H1 (cell line): ENCODE measurements around the gene COL6A6. TPM values are rescaled to one million over a fixed set of nuclear protein-coding genes. Genes with fewer than 3 reads are reported as not detected.

Experiments
- CTCF ChIA-PET: fragments of 300-600 bp; sonication (Branson Sonifier 250); formaldehyde crosslinking; loops from one replicate; lab custom pipeline; 2021; ENCODE audit not compliant: partially characterized antibody; lab: Charles Lee
- POLR2A ChIA-PET: fragments of 300-600 bp; sonication (Branson Sonifier 250); formaldehyde crosslinking; loops from one replicate; lab custom pipeline; 2021; ENCODE audit warnings: inconsistent platforms; ENCODE audit not compliant: partially characterized antibody; lab: Charles Lee
- DNase-seq, 2 experiments: peaks; one replicate each; pipeline versions ENCODE4 v3.0.0 to v3.0.0-alpha.2; 2010 to 2022; ENCODE audit warnings: low spot score in 2 of 2, low read depth in 1 of 2, mixed read lengths in 1 of 2
- FAIRE-seq: peaks from 2 replicates; lab custom pipeline; 2011; peaks lifted over from hg19 to GRCh38; lab: Jason Lieb, UNC
- H2AFZ ChIP-seq: 2 replicates; pipeline ENCODE4 v1.8.1; 2012; ENCODE audit warnings: low read length, inconsistent platforms
- H2AK5ac ChIP-seq: 2 replicates; pipeline ENCODE4 v1.6.1; 2013; ENCODE audit warnings: low read depth, low read length
- H2BK120ac ChIP-seq: replicated peaks from 2 replicates; pipeline ENCODE3; 2013; ENCODE audit warnings: low read depth, low read length, inconsistent platforms
- H2BK12ac ChIP-seq: 2 replicates; pipeline ENCODE4 v1.6.1; 2013; ENCODE audit warnings: low read depth, low read length
- H2BK15ac ChIP-seq: 2 replicates; pipeline ENCODE4 v1.6.1; 2013; ENCODE audit warnings: low read length
- H2BK20ac ChIP-seq: 2 replicates; pipeline ENCODE4 v1.6.1; 2013; ENCODE audit warnings: low read length
- H2BK5ac ChIP-seq: 2 replicates; pipeline ENCODE4 v1.6.1; 2013; ENCODE audit warnings: low read depth, low read length
- H3K14ac ChIP-seq: 2 replicates; pipeline ENCODE4 v1.6.1; 2013; ENCODE audit warnings: inconsistent platforms; ENCODE audit not compliant: insufficient read length
- H3K18ac ChIP-seq: 2 replicates; pipeline ENCODE4 v1.6.1; 2013; ENCODE audit warnings: low read length; ENCODE audit errors: extremely low read depth
- H3K23ac ChIP-seq: 2 replicates; pipeline ENCODE4 v1.6.1; 2013; ENCODE audit warnings: inconsistent platforms; ENCODE audit not compliant: insufficient read length
- H3K23me2 ChIP-seq: 2 replicates; pipeline ENCODE4 v1.6.1; 2013; ENCODE audit warnings: low read depth, low read length
- H3K27ac ChIP-seq: 2 replicates; pipeline ENCODE4 v1.6.1; 2011; ENCODE audit warnings: low read depth, low read length, inconsistent platforms
- H3K27me3 ChIP-seq, 4 experiments: replicated peaks in 1 of 4; 1 replicate in 1 of 4; 2 replicates in 3 of 4; pipeline versions ENCODE4 v1.6.1 to v1.8.1; 2011 to 2013; ENCODE audit warnings: low read length in 3 of 4, mild to moderate bottlenecking in 3 of 4, inconsistent platforms in 2 of 4, mixed read lengths in 2 of 4, moderate library complexity in 1 of 4; ENCODE audit not compliant: control insufficient read depth in 3 of 4, insufficient read depth in 3 of 4; ENCODE audit errors: extremely low read depth in 1 of 4
- H3K36me3 ChIP-seq, 4 experiments: 2 replicates each; pipeline versions ENCODE4 v1.6.1 to v1.8.1; 2011 to 2013; ENCODE audit warnings: mild to moderate bottlenecking in 4 of 4, low read length in 3 of 4, moderate library complexity in 2 of 4, control low read depth in 1 of 4, inconsistent platforms in 1 of 4; ENCODE audit not compliant: insufficient read depth in 4 of 4, control insufficient read depth in 2 of 4
- H3K4ac ChIP-seq: replicated peaks from 2 replicates; pipeline ENCODE3; 2013; ENCODE audit warnings: low read length, low read depth, mixed read lengths, inconsistent platforms; ENCODE audit not compliant: insufficient read length
- H3K4me1 ChIP-seq, 4 experiments: replicated peaks in 1 of 4; 1 replicate in 1 of 4; 2 replicates in 3 of 4; pipeline versions ENCODE4 v1.6.1 to v1.8.1; 2011 to 2013; ENCODE audit warnings: low read length in 3 of 4, inconsistent platforms in 2 of 4, mixed read lengths in 1 of 4; ENCODE audit not compliant: insufficient read depth in 4 of 4, control insufficient read depth in 3 of 4
- H3K4me2 ChIP-seq, 2 experiments: 2 replicates each; pipeline versions ENCODE4 v1.6.1 to v1.8.1; 2011 to 2013; ENCODE audit warnings: low read depth in 2 of 2, low read length in 2 of 2, control low read depth in 1 of 2, inconsistent platforms in 1 of 2, mild to moderate bottlenecking in 1 of 2; ENCODE audit not compliant: insufficient read depth in 1 of 2
- H3K4me3 ChIP-seq, 4 experiments: fragments of 200-600, 300-600 bp in 1 of 4; sonication (generic), shearing (Covaris generic), sonication (Bioruptor Twin) in 1 of 4; 2 replicates each; pipeline versions ENCODE4 v1.5.1 to v1.8.1; 2011 to 2016; ENCODE audit warnings: low read length in 4 of 4, low read depth in 3 of 4, control low read depth in 2 of 4, inconsistent platforms in 2 of 4, mild to moderate bottlenecking in 2 of 4, mixed read lengths in 1 of 4, moderate library complexity in 1 of 4; ENCODE audit not compliant: insufficient read depth in 2 of 4; ENCODE audit errors: extremely low read depth in 1 of 4
- H3K56ac ChIP-seq: replicated peaks from 2 replicates; pipeline ENCODE3; 2013; ENCODE audit warnings: low read depth, mild to moderate bottlenecking, mixed read lengths, low read length, inconsistent platforms; ENCODE audit not compliant: insufficient read length
- H3K79me1 ChIP-seq: 2 replicates; pipeline ENCODE4 v1.6.1; 2013; ENCODE audit warnings: low read depth, low read length, control low read depth
- H3K79me2 ChIP-seq, 2 experiments: 2 replicates each; pipeline versions ENCODE4 v1.6.1 to v1.8.1; 2012 to 2013; ENCODE audit warnings: low read length in 2 of 2, mild to moderate bottlenecking in 2 of 2, inconsistent platforms in 1 of 2; ENCODE audit not compliant: insufficient read depth in 2 of 2, control insufficient read depth in 1 of 2
- H3K9ac ChIP-seq, 4 experiments: replicated peaks in 1 of 4; 1 replicate in 1 of 4; 2 replicates in 3 of 4; pipeline versions ENCODE4 v1.6.1 to v1.8.1; 2011 to 2013; ENCODE audit warnings: low read depth in 3 of 4, low read length in 3 of 4, control low read depth in 2 of 4, mild to moderate bottlenecking in 2 of 4, moderate library complexity in 2 of 4, inconsistent platforms in 1 of 4; ENCODE audit errors: extremely low read depth in 1 of 4
- H3K9me3 ChIP-seq, 2 experiments: 2 replicates each; pipeline versions ENCODE4 v1.6.1 to v1.8.1; 2012 to 2013; ENCODE audit warnings: mild to moderate bottlenecking in 2 of 2, moderate library complexity in 2 of 2, control low read depth in 1 of 2, inconsistent platforms in 1 of 2, low read depth in 1 of 2, low read length in 1 of 2, mixed read lengths in 1 of 2; ENCODE audit not compliant: insufficient read depth in 2 of 2
- H4K20me1 ChIP-seq, 2 experiments: replicated peaks in 1 of 2; 2 replicates each; pipeline versions ENCODE3 to v1.8.1; 2011 to 2013; ENCODE audit warnings: inconsistent platforms in 2 of 2, low read length in 2 of 2, mild to moderate bottlenecking in 1 of 2; ENCODE audit not compliant: insufficient read depth in 2 of 2, control insufficient read depth in 1 of 2
- H4K5ac ChIP-seq: 2 replicates; pipeline ENCODE4 v1.6.1; 2013; ENCODE audit warnings: low read length, low read depth, mixed read lengths, inconsistent platforms; ENCODE audit not compliant: insufficient read length
- H4K8ac ChIP-seq: 2 replicates; pipeline ENCODE4 v1.8.0; 2013; ENCODE audit warnings: mild to moderate bottlenecking, moderate library complexity, low read length, inconsistent platforms; ENCODE audit not compliant: insufficient read depth; ENCODE audit errors: extremely low read depth
- H4K91ac ChIP-seq: replicated peaks from 2 replicates; pipeline ENCODE3; 2013; ENCODE audit warnings: low read length, mixed read lengths, inconsistent platforms; ENCODE audit not compliant: insufficient read length
- BRCA1 ChIP-seq: IDR thresholded peaks from 2 replicates; pipeline ENCODE4 v1.6.1; 2012; ENCODE audit warnings: low read depth, low read length, improper control_type of control experiment
- CBX5 ChIP-seq: fragments of 300-800, 300-1000 bp; sonication (generic); IDR thresholded peaks from 2 replicates; pipeline ENCODE4 v1.7.1; 2016; ENCODE audit warnings: antibody characterized with exemption, low read length, low read depth
- CBX8 ChIP-seq: fragments of 300-800, 300-1000 bp; sonication (generic); IDR thresholded peaks from 2 replicates; pipeline ENCODE4 v1.7.1; 2016; ENCODE audit warnings: low read depth, low read length, borderline replicate concordance
- CTBP2 ChIP-seq: IDR thresholded peaks from 2 replicates; pipeline ENCODE4 v1.7.0; 2011; ENCODE audit warnings: borderline replicate concordance, mild to moderate bottlenecking, moderate library complexity, mixed read lengths, low read length; ENCODE audit not compliant: insufficient read depth, insufficient read length
- FOSL1 ChIP-seq: IDR thresholded peaks from 2 replicates; pipeline ENCODE4 v1.6.1; 2011; ENCODE audit warnings: mild to moderate bottlenecking, low read depth, low read length, moderate library complexity; ENCODE audit not compliant: insufficient read depth
- KDM1A ChIP-seq: fragments of 200-600, 300-600 bp; sonication (generic); IDR thresholded peaks from 2 replicates; pipeline ENCODE4 v1.7.1; 2016; ENCODE audit warnings: mild to moderate bottlenecking, low read length, borderline replicate concordance
- KDM5A ChIP-seq: fragments of 200-600 bp; IDR thresholded peaks from 2 replicates; pipeline ENCODE4 v1.7.1; 2012; ENCODE audit warnings: mild to moderate bottlenecking, low read length, inconsistent platforms, mixed read lengths
- NANOG ChIP-seq: IDR thresholded peaks from 2 replicates; pipeline ENCODE4 v1.6.1; 2011; ENCODE audit warnings: low read length, low read depth, mild to moderate bottlenecking, inconsistent platforms; ENCODE audit not compliant: insufficient read depth, poor library complexity, severe bottlenecking
- POLR2AphosphoS5 ChIP-seq: IDR thresholded peaks from 2 replicates; pipeline ENCODE4 v1.6.1; 2011; ENCODE audit warnings: low read depth, low read length
- RNF2 ChIP-seq: fragments of 200-900, 300-1000 bp; sonication (generic); IDR thresholded peaks from 2 replicates; pipeline ENCODE4 v1.7.1; 2016; ENCODE audit warnings: borderline replicate concordance, low read depth, mild to moderate bottlenecking, antibody characterized with exemption, low read length; ENCODE audit not compliant: poor library complexity, severe bottlenecking; ENCODE audit errors: missing control alignments
- SAP30 ChIP-seq: fragments of 300-600 bp; sonication (generic); IDR thresholded peaks from 2 replicates; pipeline ENCODE4 v1.7.1; 2012; ENCODE audit warnings: low read length, moderate library complexity, mild to moderate bottlenecking, inconsistent platforms; ENCODE audit not compliant: insufficient read depth, insufficient replicate concordance
- SP4 ChIP-seq: IDR thresholded peaks from 2 replicates; pipeline ENCODE4 v1.6.1; 2012; ENCODE audit warnings: low read length, inconsistent platforms
- WGBS, 2 experiments: shearing (Covaris generic) in 1 of 2; methylation state at CpG; one replicate each; pipeline versions ENCODE4 v1.1.6 to v1.1.7; 2013 to 2015; ENCODE audit warnings: low lambda C conversion rate in 2 of 2, mixed read lengths in 2 of 2, inconsistent platforms in 1 of 2, low coverage in 1 of 2, missing lambda C conversion rate in 1 of 2; ENCODE audit not compliant: insufficient replicate concordance in 2 of 2, insufficient coverage in 1 of 2, insufficient read length in 1 of 2; ENCODE audit errors: extremely low coverage in 1 of 2, missing lambda C conversion rate in 1 of 2; 5-methylcytosine and 5-hydroxymethylcytosine counted together
- polyA plus RNA-seq, 7 experiments: library from polyadenylated mRNA; depleted of rRNA in 3 of 7; stranded (reverse) in 5 of 7; unstranded in 2 of 7; fragments of >200 nt in 5 of 7; fragments of 200-250 nt in 2 of 7; gene quantifications; 1 replicate in 5 of 7; 2 replicates in 1 of 7; 4 replicates in 1 of 7; pipeline versions ENCODE4 v1.2.1 to v1.2.3, GENCODE V29; 2011 to 2013; ENCODE audit warnings: missing spikeins in 2 of 7, mixed read lengths in 2 of 7
- total RNA-seq: library from RNA; stranded (reverse); fragmentation: NEBNext Ultra II Directional; extraction: Animal tissue kit (Norgen Biotek cat#: 25700); gene quantifications from 2 replicates; pipeline ENCODE4 v1.2.1, GENCODE V29; 2021
- TF ChIP-seq, protein P1 (sequence below): IDR thresholded peaks from 2 replicates; pipeline ENCODE4 v1.6.1; 2012; ENCODE audit warnings: inconsistent platforms

The COL6A6 gene
- total and polyA plus RNA-seq, 2 of the 8 experiments (the other 6 are each of a cell fraction or from before 2014, with no cell fraction given) = 0.02 to 0.09 TPM

GRCh38 chr3:130468311-130468710 is 48.7 kb upstream of the COL6A6 start:
- no peak overlapping the region for H2AFZ ChIP-seq
- H3K27me3 ChIP-seq = no peaks in the 10 kb centered on the region
- H4K8ac ChIP-seq = no peak overlapping the region
- H3K23me2 ChIP-seq = no peaks in the 10 kb centered on the region
- FAIRE-seq (no peak), DNase-seq (no peak)
- no peak overlapping the region for H3K4me2 ChIP-seq
- no peak overlapping the region for H4K91ac ChIP-seq
- no peak overlapping the region for H3K14ac ChIP-seq
- TF ChIP-seq NANOG (no peak), RNF2 (no peak), KDM5A (no peak), FOSL1 (no peak), BRCA1 (no peak), CBX8 (no peak), KDM1A (no peak), SAP30 (no peak), POLR2AphosphoS5 (no peak), CBX5 (no peak), SP4 (no peak), CTBP2 (no peak)
- TF ChIP-seq, protein P1, sequence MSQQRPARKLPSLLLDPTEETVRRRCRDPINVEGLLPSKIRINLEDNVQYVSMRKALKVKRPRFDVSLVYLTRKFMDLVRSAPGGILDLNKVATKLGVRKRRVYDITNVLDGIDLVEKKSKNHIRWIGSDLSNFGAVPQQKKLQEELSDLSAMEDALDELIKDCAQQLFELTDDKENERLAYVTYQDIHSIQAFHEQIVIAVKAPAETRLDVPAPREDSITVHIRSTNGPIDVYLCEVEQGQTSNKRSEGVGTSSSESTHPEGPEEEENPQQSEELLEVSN = no peak
- POLR2A ChIA-PET = no interaction called here
- no peak overlapping the region for H2BK12ac ChIP-seq
- no peak overlapping the region for H3K23ac ChIP-seq
- no peaks in the 10 kb centered on the region for H3K4me1 ChIP-seq
- H3K79me1 ChIP-seq = no peaks in the 10 kb centered on the region
- no peak overlapping the region for H2BK20ac ChIP-seq
- H4K5ac ChIP-seq = no peak overlapping the region
- H3K18ac ChIP-seq = no peak overlapping the region
- H3K9me3 ChIP-seq = no peaks in the 10 kb centered on the region
- no peak overlapping the region for H3K27ac ChIP-seq
- no peak overlapping the region for H2BK120ac ChIP-seq
- H2BK5ac ChIP-seq = no peak overlapping the region
- H3K56ac ChIP-seq = no peak overlapping the region
- no peak overlapping the region for H3K9ac ChIP-seq
- H2AK5ac ChIP-seq = no peak overlapping the region
- H4K20me1 ChIP-seq = no peaks in the 10 kb centered on the region
- H3K36me3 ChIP-seq = no peaks in the 10 kb centered on the region
- H3K4ac ChIP-seq = no peak overlapping the region
- no peak overlapping the region for H2BK15ac ChIP-seq
- H3K79me2 ChIP-seq = no peaks in the 10 kb centered on the region
- WGBS, 2 experiments = 89% methylated on average over 1 of the region's 1 CpG; no CpG with 5 or more reads in 1 of the 2 experiments
- H3K4me3 ChIP-seq = no peak overlapping the region
- CTCF ChIA-PET = no interaction called here
